GM18909 (cell line): ENCODE measurements around the gene NUDT2.
"Not testable (repeated sequence)": the region's sequence is repeated elsewhere in the genome, so short reads cannot be mapped to it uniquely, and the experiment has no call there.

ENCODE experiments used
- ATAC-seq: cut with Tn5 transposase; IDR thresholded peaks from one replicate; pipeline ENCODE4 v1.9.1; 2021; ENCODE audit warnings: mild to moderate bottlenecking; ENCODE audit not compliant: unreplicated experiment, poor library complexity

Gene NUDT2

GRCh38 chr9:34334337-34334824 lies 5.0 kb downstream of the NUDT2 start:
- no peak for ATAC-seq

- no peak for ATAC-seq
These were observed 5.5 kb downstream of the NUDT2 start for GRCh38 chr9:34334916-34335315.

GRCh38 chr9:34335376-34335775 lies 6.0 kb downstream of the NUDT2 start:
- no peak for ATAC-seq

- no peak for ATAC-seq
These were observed 8.0 kb downstream of the NUDT2 start for GRCh38 chr9:34337403-34337802.

DNA sequence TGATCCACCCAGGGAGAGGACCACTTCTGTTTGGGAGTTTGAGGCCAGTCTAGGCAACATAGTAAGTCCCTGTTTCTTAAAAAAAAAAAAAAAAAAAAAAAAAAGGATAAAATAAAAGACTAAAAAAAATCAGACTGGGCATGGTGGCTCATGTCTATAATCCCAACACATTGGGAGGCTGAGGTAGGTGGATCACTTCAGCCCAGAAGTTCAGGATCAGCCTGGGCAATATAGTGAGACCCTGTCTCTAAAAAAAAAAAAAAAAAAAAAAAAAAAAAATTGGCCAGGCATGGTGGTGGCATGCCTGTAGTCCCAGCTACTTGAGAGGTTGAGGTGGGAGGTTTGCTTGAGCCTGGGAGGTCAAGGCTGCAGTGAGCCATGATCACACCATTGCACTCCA lies 8.7 kb downstream of the NUDT2 start:
- not testable (repeated sequence) for ATAC-seq

GRCh38 chr9:34338665-34339385 lies 9.5 kb downstream of the NUDT2 start:
- no peak for ATAC-seq

GRCh38 chr9:34341659-34342295 lies 12.4 kb downstream of the NUDT2 start:
- no peak for ATAC-seq

DNA sequence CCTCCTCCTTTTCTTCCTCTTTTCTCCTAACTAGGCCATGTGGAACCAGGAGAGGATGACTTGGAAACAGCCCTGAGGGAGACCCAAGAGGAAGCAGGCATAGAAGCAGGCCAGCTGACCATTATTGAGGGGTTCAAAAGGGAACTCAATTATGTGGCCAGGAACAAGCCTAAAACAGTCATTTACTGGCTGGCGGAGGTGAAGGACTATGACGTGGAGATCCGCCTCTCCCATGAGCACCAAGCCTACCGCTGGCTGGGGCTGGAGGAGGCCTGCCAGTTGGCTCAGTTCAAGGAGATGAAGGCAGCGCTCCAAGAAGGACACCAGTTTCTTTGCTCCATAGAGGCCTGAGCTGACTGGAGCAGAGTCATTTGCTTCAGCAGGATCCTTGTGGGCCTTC lies 13.7 kb downstream of the NUDT2 start:
- ATAC-seq: no peak

GRCh38 chr9:34343605-34344004 lies 14.2 kb downstream of the NUDT2 start:
- ATAC-seq: no peak

DNA sequence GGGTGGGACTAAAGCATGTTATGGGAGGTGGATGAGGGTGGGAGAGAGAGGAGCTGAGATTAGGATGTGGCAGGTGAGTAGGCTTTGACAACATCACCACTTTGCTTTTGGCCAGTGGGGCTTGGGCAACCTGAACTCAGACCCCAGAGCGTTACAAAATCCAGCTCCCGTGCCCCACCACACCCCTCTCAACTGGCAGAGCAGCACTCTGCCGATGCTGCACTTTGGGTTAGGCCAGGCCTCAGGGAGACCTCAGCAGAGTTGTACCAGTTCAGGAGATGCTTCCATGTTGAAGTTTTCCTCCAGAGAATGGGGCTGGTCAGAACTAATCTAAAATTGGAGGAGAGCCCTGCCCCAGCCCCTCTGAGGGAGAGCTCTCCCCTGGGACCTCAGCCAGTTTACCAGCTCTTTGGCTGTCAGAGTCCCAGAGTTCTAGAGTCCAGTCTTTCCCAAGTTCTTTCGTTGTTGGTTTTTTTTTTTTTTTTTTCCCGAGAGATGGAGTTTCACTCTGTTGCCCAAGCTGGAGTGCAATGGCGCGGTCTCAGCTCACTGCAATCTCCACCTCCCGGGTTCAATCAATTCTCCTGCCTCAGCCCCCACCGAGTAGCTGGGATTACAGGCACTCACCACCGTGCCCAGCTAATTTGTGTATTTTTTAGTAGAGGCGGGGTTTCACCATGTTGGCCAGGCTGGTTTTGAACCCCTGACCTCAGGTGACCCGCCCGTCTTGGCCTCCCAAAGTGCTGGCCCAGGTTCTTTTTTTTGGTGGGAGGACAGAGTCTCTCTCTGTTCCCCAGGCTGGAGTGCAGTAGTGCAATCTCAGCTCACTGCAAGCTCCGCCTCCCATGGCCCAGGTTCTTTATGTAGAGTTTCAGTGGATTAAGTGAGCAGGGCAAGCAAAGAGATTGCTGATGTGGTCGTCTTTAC lies 17.8 kb downstream of the NUDT2 start:
- no peak for ATAC-seq

GRCh38 chr9:34347800-34348158 lies 18.4 kb downstream of the NUDT2 start:
- ATAC-seq: no peak

DNA sequence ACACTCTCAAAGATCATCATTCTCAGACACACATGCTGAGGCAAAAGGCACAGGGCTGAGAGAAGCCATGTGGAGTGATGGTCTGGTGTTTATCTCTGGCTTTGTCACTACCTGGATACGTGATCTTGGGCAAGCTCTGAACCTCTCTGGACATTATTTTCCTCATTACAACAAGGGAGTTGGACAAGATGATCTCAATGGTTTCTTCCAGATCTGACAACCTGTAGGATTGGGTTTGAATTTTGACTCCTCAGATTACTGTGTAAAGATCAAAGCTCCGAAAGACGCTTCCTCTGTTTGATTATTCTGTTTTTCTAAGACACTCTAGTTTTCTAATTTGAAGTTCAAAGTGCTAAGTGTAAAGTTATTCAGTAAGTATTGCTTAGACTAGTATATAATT lies 20.0 kb downstream of the NUDT2 start:
- ATAC-seq: no peak

GRCh38 chr9:34352122-34352652 lies 22.8 kb downstream of the NUDT2 start:
- not testable (repeated sequence) for ATAC-seq

DNA sequence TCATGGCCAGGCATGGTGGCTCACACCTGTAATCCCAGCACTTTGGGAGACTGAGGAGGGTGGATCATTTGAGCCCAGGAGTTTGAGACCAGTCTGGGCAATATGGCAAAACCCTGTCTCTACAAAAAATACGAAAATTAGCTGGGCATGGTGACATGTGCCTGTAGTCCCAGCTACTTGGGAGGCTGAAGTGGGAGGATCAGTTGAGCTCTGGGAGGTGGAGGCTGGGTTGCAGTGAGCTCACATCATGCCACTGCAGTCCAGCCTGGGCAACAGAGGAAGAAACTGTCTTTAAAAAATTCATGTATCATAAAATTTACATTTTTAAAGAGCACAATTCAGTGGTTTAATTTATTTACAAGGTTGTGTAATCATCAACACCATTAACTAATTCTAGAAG lies 23.6 kb downstream of the NUDT2 start:
- not testable (repeated sequence) for ATAC-seq

DNA sequence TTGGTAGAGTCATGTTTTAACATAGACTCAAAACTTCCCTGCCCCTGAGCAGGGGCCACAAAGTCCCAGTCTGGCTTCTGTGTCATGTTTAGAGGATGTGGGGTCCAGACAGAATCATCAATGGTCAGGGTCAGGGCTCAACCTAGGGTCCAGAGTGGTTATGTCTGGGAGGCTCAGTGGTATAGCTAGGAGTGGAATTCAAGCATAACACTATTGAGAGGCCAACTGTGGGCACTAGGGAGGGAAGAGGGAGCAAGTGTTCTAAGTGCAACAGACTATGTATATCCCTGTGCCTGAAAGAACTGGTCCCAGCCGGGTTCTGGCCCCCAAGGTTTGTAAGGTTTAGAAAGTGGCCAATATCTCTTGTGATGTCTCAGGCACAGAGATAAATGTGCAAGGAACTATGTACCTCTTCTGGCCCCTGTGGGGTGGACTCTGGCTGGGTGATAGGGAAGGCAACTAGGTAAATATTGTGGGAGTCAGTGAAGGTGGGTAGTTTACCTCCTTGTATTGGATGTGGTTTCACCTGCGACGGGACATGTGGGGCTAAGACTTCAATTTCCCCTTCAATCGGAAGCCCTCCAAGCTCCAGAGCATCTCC lies 33.3 kb downstream of the NUDT2 start:
- ATAC-seq: no peak

DNA sequence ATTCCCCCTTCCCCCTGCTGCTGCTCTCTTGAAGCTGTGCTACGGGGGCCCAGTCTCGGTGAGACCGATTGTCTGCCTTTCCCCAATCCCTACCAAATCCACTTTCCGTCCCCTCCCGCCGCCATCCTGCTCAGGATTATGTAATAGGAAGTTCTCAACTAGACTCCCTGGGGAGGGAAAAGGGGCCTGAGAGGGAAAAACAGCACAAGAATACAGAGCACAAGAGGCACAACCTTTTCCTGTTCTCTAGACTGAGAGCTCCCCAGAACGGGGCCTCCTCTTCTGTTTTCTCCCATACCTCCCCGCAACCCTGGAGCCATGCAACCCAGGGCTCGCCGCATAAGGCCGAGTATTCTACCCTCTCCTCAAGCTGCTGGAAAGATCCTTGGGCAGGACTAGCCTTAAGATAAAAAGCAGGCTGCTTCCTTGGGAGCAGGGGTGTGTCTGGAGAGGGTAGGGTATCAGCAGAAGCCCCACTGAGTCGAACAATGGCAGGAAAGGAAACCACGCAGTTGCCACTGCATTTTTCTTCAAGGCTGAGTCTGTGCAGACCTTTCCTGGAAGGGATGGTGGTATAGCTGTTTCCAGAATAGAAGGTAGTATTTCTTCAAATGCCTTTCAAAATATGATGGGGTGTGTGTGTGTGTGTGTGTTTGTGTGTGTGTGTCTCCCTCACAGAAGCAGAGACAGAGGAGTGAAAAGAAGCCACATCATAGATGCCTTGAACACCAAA lies 34.4 kb downstream of the NUDT2 start:
- ATAC-seq: no peak

GRCh38 chr9:34365282-34365681 lies 35.9 kb downstream of the NUDT2 start:
- no peak for ATAC-seq

DNA sequence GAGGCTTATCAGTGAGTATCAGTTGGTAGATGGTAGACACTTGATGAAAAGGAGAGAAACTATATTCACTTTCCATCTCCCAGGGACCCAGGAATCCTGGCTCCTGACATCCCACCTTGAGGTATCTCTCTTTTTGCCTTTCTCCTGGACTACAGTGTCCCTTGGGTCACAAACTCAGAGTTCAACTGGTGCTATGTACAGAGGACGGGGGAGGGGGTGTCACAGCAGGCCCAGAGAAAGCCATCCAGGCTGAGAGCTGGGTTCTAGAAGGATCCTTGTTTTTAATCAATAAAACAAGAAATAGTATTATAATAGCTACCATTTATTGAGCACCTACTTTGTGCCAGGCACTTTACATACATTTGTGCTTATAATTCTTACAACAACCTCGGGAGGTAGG lies 37.0 kb downstream of the NUDT2 start:
- ATAC-seq: no peak

DNA sequence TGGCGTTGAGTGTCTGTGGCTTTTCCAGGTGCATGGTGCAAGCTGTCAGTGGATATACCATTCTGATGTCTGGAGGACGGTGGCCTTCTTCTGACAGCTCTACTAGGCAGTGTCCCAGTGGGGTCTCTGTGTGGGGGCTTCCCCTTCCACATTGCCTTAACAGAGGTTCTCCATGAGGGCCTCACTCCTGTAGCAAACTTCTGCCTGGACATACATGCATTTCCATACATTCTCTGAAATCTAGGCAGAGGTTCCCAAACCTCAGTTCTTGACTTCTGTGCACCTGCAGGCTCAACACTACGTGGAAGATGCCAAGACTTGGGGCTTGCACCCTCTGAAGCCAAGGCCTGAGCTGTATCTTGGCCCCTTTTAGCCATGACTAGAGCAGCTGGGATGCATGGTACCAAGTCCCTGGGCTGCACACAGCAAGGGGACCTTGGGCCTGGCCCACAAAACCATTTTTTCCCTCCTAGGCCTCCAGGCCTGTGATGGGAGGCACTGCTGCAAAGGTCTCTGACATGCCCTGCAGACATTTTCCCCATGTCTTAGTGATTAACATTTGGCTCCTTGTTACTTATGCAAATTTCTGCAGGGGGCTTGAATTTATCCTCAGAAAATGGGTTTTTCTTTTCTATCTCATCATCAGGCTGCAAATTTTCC lies 38.5 kb downstream of the NUDT2 start:
- not testable (repeated sequence) for ATAC-seq
